ENCODE results near the gene PARG.
"Not testable (repeated sequence)": the region's sequence is repeated elsewhere in the genome, so short reads cannot be mapped to it uniquely, and the experiment has no call there.

Gene PARG

GRCh38 chr10:49941447-49942338 is at the start of gene PARG, which contains the start of gene TIMM23B:
TSS of gene PARG (minus strand) at chr10:49942027. CDS start at chr10:49941725, 302 bp downstream.
TSS of gene TIMM23B (plus strand) at chr10:49942053. CDS start at chr10:49942195, 142 bp downstream.
- peak; percentile 68 to 69 for DNase-seq (ENCODE audit: low read depth in 2 of 2)

DNA sequence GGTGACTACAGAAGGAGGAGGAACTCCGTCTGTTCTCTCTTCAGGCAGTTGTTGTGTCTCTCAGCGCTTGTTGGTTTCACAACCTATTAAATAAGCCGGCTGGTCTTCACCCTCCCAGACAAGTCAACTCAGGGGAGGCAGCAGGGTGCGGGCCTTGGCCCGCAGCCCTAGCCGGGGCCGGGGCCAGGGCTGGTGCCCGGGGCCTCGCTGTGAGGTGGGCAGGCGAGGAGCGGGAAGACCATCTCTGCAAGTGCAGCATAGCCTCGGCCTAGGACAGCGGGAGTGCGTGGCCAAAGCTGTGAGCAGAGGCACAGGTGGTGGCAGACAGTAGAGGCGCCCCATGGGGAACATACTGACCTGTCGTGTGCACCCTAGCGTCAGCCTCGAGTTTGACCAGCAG is 46.5 kb upstream of the PARG start, which contains the start of gene AGAP6:
TSS of gene AGAP6 (plus strand) at position 31 of the 400 bp plus-strand sequence. CDS start at position 341, 310 bp downstream.
- DNase-seq (ENCODE audit: low read depth in 2 of 2) = not testable (repeated sequence)

- DNase-seq (ENCODE audit: low read depth in 2 of 2) = not testable (repeated sequence)
Measured at GRCh38 chr10:49987207-49987606, 45.4 kb upstream of the PARG start.

- not testable (repeated sequence) for DNase-seq (ENCODE audit: low read depth in 2 of 2)
Measured at GRCh38 chr10:49977756-49978155, 35.9 kb upstream of the PARG start.

DNA sequence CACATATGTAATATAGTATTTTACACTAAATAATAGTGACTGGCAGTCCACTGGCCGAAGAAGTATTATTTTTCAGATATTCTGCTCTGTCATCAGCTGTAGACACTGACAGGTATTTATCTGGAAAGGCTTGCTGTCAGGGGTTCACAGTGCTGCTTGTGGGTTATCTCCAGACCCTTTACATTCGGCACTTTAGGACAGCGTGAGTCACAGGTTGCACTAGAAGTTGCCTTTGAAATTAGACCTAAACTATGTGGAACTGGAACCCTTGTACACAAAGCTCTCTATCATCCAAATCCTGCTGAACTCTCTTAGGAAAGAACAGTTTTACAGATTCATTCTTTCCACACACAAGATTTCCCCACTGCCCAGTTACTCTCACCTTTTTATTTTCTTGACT is 30.3 kb upstream of the PARG start:
- not testable (repeated sequence) for DNase-seq (ENCODE audit: low read depth in 2 of 2)

- DNase-seq (ENCODE audit: low read depth in 2 of 2) = not testable (repeated sequence)
Measured at GRCh38 chr10:49971466-49971865, 29.6 kb upstream of the PARG start.

DNA sequence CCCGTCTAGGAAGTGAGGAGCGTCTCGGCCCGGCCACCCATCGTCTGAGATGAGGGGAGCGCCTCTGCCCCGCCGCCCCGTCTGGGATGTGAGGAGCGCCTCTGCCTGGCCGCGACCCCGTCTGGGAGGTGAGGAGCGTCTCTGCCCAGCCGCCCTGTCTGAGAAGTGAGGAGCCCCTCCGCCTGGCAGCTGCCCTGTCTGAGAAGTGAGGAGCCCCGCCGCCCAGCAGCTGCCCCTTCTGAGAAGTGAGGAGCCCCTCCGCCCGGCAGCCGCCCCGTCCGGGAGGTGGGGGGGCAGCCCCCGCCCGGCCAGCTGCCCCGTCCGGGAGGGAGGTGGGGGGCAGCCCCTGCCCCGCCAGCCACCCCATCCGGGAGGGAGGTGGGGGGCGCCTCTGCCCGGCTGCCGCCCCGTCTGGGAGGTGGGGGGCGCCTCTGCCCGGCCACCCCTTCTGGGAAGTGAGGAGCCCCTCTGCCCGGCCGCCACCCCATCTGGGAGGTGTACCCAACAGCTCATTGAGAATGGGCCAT is 28.6 kb upstream of the PARG start:
- DNase-seq (ENCODE audit: low read depth in 2 of 2) = not testable (repeated sequence)

GRCh38 chr10:49953122-49953521 is 11.3 kb upstream of the PARG start:
- DNase-seq (ENCODE audit: low read depth in 2 of 2) = not testable (repeated sequence)

DNA sequence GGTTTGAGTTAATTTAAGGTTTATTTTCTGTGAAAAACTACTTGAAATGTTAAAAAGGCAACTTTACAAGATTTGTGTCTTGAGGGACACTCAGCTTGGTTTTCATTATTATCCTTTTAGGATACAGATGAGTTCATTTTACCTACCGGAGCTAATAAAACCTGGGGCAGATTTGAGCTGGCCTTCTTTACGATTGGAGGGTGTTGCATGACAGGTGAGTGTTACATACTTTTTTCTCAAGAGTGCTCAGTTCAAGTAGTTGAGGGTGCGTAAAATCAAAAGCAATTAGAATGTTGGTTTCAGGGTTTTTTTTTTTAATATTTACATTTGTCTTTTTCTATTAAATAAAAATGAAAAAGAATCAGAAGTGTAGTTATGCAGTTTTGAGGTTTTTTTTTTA is 10.2 kb upstream of the PARG start:
- DNase-seq (ENCODE audit: low read depth in 2 of 2) = not testable (repeated sequence)

DNA sequence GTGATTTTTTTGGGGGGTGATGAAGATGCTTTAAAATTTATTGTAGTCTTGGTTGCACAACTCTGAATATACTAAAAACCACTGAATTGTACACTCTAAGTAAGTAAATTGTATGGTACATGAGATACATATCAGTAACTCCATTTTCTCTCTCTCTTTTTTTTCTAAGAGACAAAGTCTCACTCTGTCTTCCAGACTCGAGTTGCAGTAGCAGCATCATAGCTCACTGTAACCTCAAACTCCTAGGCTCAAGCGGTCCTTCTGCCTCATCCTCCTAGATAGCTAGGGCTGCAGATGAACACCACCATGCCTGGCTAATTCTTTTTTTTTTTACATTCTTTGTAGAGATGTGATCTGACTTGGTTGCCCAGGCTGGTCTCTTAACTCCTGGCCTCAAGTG is 6.9 kb upstream of the PARG start:
- not testable (repeated sequence) for DNase-seq (ENCODE audit: low read depth in 2 of 2)

DNA sequence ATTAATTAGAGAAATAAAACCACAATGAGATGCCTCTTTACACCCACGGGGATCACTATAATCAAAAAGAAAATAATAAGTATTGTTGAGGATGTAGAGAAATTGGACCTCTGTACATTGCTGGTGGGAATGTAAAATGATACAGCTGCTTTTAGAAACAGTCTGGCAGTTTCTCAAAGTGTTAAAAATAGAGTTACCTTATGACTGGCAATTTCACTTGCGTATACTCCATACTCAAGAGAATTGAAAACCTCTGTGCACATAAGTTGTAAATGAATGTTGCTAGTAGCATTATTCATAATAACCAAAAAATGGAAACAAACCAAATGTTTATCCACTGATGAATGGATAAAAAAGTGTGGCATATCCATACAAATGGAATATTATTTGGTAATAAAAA is 6.3 kb upstream of the PARG start:
- not testable (repeated sequence) for DNase-seq (ENCODE audit: low read depth in 2 of 2)

- not testable (repeated sequence) for DNase-seq (ENCODE audit: low read depth in 2 of 2)
Measured at GRCh38 chr10:49943607-49944006, 1.8 kb upstream of the PARG start.

DNA sequence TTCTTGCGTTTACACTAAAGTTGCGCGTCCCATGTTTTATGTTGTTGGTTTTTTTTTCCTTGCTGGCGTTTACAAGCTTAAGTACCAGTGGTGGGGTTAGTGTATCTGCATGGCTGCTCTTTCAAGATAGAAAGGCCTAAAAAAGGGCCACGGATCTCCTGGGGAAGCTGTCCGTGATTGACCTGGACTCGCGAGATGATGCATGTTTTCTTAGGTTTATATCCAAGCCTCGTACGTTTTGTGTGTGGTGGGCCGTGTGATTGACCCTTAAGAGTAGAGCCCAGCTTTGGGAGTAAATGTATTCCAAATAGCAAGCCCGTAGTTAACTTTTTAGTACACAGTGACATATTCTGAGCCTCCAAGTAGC is 495 bp upstream of the PARG start:
- not testable (repeated sequence) for DNase-seq (ENCODE audit: low read depth in 2 of 2)

GRCh38 chr10:49931959-49932728 is 9.7 kb downstream of the PARG start:
- DNase-seq (ENCODE audit: low read depth in 2 of 2) = not testable (repeated sequence)

- DNase-seq (ENCODE audit: low read depth in 2 of 2) = not testable (repeated sequence)
Measured at GRCh38 chr10:49931276-49931675, 10.6 kb downstream of the PARG start.

DNA sequence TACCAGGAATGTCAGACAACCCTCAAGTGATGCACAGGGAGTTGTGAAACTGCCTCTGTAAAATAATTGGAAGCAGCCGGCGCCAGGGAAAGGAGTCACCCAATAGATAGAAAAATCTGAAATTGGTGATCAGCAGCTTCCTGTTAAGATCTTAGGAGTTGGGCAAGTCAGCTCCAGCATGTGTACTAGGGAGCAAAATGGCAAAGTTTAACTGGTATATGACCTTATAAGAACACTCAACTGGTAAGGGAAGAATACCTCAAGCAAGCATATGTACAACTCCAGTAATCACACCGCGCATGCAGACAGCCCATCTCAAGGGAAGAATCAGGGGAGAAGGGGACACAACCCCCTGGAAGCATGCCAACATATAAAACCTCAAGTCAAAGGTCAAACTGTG is 18.3 kb downstream of the PARG start:
- DNase-seq (ENCODE audit: low read depth in 2 of 2) = not testable (repeated sequence)

GRCh38 chr10:49922041-49922440 is 19.8 kb downstream of the PARG start:
- not testable (repeated sequence) for DNase-seq (ENCODE audit: low read depth in 2 of 2)

GRCh38 chr10:49917927-49918326 is 23.9 kb downstream of the PARG start:
- DNase-seq (ENCODE audit: low read depth in 2 of 2) = not testable (repeated sequence)

DNA sequence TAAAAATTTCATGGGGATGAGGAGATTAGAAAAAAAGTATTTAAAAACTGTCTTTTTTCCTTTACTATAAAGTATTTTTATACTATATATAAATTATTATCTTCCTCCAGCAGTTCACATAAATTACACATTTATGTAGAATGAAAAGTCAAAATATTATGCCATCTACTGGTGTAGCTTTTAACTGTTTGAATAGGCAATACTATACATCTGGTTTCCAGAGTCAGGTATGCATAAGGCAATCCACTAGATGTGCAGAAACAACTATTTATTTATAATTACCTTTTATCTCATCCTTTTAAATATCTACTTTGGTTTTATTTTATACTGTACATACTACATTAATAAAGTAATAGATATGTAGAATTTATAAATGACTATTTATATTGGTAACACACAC is 25.4 kb downstream of the PARG start:
- not testable (repeated sequence) for DNase-seq (ENCODE audit: low read depth in 2 of 2)

- not testable (repeated sequence) for DNase-seq (ENCODE audit: low read depth in 2 of 2)
Measured at GRCh38 chr10:49910295-49910694, 31.5 kb downstream of the PARG start.

- not testable (repeated sequence) for DNase-seq (ENCODE audit: low read depth in 2 of 2)
Measured at GRCh38 chr10:49908290-49909080, 33.3 kb downstream of the PARG start.

Data from stimulated activated CD8-positive, alpha-beta memory T cell treated with anti-CD3 and anti-CD28 coated beads, Interleukin-2, amount 100 ng/mL, for 48 hours (primary cell).